Measurements from ENCODE around the gene ITGB1.
"Not testable (repeated sequence)": the region's sequence is repeated elsewhere in the genome, so short reads cannot be mapped to it uniquely, and the experiment has no call there.

Gene ITGB1

GRCh38 chr10:32980242-32980557, 22.2 kb upstream of the ITGB1 start:
- DNase-seq = no peak

GRCh38 chr10:32979719-32980118, 21.7 kb upstream of the ITGB1 start:
- not testable (repeated sequence) for DNase-seq

- DNase-seq = no peak
Observed at GRCh38 chr10:32979041-32979440, 21.0 kb upstream of the ITGB1 start.

DNA sequence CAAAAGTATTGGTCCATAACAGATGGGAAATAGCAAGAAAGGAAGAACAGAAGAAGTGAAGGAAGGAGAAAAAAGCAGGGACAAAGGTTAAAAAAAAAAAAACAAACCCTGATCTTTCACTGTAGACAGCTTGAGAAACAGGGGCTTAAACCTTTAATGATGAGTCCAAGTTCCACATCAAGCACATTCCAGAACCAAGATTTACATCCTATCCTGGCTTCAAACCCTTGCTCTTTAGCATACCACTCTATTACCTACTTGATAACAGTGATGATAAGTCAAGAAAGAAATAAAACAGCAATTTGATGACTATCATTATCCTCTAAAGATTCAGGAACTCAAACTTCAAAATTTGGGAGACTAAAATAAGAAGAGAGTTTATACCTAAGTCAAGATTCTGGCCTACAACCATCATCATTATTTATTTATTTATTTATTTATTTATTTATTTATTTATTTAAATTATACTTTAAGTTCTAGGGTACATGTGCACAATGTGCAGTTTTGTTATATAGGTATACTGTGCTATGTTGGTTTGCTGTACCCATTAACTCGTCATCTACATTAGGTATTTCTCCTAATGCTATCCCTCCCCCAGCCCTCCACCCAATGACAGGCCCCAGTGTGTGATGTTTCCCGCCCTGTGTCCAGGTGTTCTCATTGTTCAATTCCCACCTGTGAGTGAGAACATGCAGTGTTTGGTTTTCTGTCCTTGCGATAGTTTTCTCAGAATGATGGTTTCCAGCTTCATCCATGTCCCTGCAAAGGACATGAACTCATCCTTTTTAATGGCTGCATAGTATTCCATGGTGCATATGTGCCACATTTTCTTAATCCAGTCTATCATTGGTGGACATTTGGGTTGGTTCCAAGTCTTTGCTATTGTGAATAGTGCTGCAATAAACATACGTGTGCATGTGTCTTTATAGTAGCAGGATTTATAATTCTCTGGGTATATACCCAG, 20.1 kb upstream of the ITGB1 start:
- not testable (repeated sequence) for DNase-seq

- DNase-seq = no peak
Observed at GRCh38 chr10:32976338-32976737, 18.3 kb upstream of the ITGB1 start.

DNA sequence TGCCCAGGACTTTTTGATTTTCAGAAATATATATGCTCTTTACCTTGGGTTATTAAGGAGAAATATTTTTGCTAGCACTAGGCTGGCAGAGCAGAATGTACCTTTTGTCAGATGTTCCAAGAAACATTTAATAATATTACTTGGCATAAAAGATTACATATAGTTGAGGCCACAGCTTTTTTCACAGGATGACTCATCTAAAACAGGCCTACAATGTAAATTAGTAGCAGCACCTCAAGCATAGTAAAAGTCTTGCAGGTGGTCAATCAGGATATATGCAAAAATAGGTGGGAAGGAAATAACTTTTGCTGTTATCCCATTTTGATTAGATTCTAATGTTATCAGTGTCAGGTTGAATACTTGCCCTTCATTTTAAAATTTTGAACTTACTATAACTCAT, 14.9 kb upstream of the ITGB1 start:
- no peak for DNase-seq

DNA sequence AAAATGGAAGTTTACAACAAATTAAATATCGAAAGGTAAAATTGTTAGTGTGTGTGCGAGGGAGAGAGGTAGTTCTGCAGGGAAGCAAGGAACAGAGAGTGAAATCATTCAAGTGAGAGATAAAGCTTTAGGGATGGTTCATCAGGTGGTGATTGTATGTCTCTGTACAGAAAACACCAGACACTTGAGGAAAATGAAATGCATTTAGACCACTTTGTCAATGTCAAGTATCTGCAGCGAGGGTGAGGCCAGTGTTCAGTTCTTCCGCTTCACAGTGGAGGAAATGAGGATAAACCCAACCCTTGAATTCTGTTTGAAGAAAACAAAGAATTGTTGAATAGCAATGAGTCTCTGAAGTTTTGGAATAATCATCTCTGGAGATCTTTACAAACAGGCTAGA, 14.4 kb upstream of the ITGB1 start:
- no peak for DNase-seq

- no peak for DNase-seq
Observed at GRCh38 chr10:32971536-32972091, 13.6 kb upstream of the ITGB1 start.

GRCh38 chr10:32970910-32971309, 12.9 kb upstream of the ITGB1 start:
- no peak for DNase-seq

GRCh38 chr10:32964270-32964669, 6.2 kb upstream of the ITGB1 start:
- no peak for DNase-seq

DNA sequence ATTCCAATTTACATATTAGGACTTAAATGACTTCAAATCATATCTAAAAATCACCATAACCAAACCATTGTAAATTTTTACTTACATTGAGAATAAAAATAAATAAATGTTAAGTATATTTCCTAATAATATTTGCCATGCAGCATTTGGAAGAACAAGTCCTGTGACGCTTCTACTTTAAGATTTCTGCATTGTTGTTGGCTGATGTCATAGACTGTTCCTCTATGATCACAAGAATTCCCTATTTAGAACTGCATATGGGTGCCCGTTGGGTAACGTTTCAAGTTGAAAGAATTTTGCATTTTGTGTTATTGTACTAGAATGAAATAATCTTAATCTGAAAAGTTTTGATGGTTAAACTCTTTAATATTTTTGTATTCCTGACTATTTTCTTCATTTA, 5.1 kb upstream of the ITGB1 start:
- no peak for DNase-seq

- DNase-seq = no peak
Observed at GRCh38 chr10:32962521-32962920, 4.5 kb upstream of the ITGB1 start.

DNA sequence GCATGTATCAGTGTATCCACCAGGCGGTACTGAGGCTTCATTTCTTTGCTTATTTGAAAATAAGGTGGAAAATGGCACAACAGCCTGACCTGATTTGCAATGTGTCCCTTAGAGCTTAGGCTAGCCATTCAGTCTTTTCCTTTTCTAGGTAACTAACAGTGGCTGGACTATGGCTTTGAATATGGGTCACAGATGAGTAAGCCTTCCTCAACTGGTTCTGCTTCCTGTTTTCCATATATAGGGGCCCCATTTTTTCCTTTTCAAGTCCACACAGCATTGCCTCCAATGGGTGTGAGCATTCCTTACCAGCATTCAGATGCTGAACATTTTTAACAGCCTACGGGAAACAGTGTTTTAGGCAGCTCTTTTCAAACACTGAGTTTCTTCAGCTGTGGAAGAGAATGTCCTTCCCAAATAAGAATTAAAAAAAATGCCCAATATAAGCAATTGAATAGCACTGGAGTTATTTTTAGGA, 3.9 kb upstream of the ITGB1 start:
- no peak for DNase-seq

DNA sequence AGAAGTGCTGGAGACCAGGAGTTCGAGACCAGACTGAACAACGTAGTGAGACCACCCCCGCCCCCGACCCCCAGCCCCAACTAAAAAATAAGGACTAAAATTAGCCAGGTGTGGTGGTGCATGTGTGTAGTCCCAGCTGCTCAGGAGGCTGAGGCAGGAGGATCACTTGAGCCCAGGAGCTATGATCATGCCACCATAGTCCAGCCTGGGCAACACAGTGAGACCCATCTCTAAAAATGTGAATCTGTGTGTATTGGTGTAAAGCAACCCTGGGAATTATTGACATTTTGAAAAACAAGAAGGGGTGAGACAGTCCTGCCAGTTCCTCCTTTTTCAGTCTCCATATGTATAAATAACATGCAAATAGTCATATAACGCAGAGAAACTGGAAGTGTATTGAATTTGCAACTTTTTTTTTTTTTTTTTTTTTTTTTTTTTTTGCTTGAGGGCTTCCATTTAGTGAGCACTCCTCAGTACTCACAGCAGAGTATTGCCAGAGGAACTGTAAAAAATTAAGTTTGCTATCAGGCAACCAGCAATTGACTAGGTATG, 3.4 kb upstream of the ITGB1 start:
- no peak for DNase-seq

DNA sequence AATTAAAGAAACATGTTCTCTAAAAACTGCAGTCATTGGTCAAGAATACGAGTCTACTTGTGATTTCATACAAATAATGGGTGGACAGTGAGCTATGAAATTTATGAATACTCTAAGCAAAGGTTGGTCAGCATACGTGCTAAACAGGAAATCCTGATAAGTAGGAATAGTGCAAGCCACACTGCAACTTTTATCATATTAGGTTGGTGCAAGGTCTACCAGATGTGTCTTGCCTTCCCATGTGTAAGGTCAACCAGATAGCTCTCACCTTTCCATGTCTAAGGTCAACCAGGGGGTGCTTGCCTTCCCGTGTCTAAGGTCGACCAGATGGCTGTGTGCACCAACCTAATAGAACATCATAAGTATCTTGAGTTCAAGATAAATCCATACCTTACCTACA, 2.0 kb upstream of the ITGB1 start:
- no peak for DNase-seq

DNA sequence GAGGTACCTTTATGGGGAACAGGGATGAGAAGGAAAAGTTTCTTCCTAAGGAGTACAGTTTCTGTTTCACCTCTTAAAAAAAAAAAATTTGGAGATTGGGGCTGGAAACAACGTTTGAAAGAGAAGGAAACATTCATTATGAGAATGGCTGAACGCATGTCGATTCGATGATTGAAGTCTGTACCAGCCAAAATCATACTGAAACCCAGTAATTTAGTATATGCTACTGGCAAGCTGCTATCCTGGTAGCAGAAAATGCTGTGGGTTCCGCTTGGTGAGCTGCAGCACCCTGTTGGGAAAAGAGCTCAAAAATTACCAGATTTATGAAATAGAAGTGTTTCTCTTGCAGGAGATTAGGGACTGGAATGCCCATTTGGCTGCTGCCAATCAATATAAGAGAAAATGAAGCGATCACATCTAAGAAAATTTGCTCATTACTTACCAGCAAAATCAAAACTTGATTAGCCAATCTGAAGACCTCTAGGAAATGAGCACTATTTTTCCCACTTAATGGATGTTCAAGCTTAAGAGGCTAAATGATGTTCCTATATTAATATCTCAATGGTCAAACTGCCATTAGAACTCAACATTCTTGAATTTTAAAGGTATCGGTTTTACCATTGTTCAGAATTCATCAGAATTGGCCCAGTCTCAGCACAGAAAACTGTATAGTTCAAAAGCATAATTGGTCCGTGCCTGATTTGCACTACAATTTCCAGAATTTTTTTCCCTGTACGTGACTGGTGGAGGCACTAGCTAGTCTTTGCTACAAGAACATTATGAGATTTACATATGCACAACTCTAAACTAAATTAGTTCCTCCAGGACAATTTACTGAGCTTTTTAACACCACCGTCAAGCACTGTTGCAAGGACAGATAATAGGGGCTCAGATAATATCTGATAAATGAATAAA, 1.2 kb upstream of the ITGB1 start:
- no peak for DNase-seq

DNA sequence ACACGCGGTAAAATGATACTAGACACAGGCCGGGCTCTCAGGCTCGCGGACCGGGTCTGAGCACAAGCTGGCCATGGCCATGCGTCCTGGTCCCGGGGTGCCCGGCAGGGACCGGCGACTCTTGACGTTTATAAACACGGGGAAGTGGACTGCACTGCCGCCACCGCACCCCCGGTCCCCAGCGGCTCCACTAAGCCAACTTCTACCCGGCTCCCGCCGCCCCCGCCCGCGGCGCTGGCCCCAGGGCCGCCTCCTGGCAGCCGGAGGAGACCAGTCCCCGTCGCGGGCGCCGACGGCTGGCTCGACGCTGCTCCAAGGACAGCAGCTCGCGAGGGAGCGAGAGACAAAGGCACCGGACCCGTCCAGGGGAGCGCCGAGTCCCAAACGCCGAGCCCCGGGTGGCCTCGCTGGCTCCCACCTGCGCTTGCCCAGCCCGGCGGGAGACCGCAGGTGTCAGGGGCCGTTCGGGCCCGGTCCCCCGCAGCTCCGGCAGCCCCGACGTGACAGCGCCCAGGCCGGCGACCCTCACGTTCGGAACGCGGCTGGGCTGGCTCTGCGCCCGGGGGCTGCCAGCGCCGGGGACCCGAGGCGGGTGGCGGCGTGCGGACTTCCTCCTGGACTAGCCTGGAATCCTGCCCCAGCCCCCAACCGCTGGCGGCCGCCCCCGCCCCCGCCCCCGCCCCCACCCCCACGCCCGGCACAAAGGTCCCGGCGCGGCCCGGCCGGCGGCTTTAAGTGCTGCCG, 517 bp downstream of the ITGB1 start:
- no peak for DNase-seq

GRCh38 chr10:32956365-32957197, 1.4 kb downstream of the ITGB1 start:
- no peak for DNase-seq

DNA sequence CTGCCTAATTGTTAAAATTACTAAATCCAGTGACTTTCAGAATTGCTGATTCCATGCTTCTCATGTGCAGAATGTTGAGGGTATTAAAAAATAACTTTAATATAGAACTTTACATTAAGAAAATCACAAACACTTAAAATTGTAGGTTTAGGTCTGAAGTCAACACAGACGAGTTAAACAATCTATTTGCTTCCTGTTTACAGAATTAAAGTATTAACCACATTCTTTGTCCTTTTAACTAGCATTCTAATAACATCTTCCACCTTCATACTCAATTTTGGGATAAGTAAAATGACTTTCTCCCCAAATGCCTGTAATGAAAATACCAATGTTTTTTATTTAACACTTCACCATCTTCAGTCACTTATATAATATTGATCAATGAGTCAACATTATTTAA, 2.2 kb downstream of the ITGB1 start:
- no peak for DNase-seq

- no peak for DNase-seq
Observed at GRCh38 chr10:32955299-32955772, 2.7 kb downstream of the ITGB1 start.

Measured in cerebellar nuclear complex (tissue), 1 donor.